ENCODE data around the gene PPP1R12B.
"Not testable (repeated sequence)": the region's sequence is repeated elsewhere in the genome, so short reads cannot be mapped to it uniquely, and the experiment has no call there.

The PPP1R12B gene

GRCh38 chr1:202615501-202616354 lies 267.2 kb downstream of the PPP1R12B start:
- TF ChIP-seq CTCF (IDR thresholded peaks at IDR 0.05): no peak
- Histone ChIP-seq H3K4me2 (ENCODE audit: low read length) (no peak overlapping the region), H3K4me1 (no peaks in the 10 kb centered on the region), H3K9me3 (ENCODE audit: control insufficient read depth, low read length) (no peaks in the 10 kb centered on the region), H3K27ac (no peak overlapping the region), H3K36me3 (ENCODE audit: control insufficient read depth, insufficient read depth, low read length) (no peaks in the 10 kb centered on the region), H3K27me3 (ENCODE audit: control insufficient read depth, insufficient read depth, low read length) (no peaks in the 10 kb centered on the region), H3K4me3 (ENCODE audit: low read depth, low read length) (no peak overlapping the region), H3K79me2 (no peaks in the 10 kb centered on the region), H3K9ac (no peak overlapping the region), H2AFZ (no peak overlapping the region)

- Histone ChIP-seq H3K4me2 (ENCODE audit: low read length) (no peak overlapping the region), H3K9me3 (ENCODE audit: control insufficient read depth, low read length) (no peaks in the 10 kb centered on the region), H2AFZ (no peak overlapping the region), H3K79me2 (no peaks in the 10 kb centered on the region), H3K36me3 (ENCODE audit: control insufficient read depth, insufficient read depth, low read length) (no peaks in the 10 kb centered on the region), H3K9ac (no peak overlapping the region), H3K27ac (no peak overlapping the region), H3K27me3 (ENCODE audit: control insufficient read depth, insufficient read depth, low read length) (no peaks in the 10 kb centered on the region), H3K4me3 (ENCODE audit: low read depth, low read length) (no peak overlapping the region), H3K4me1 (no peaks in the 10 kb centered on the region)
- no peak for TF ChIP-seq CTCF (IDR thresholded peaks at IDR 0.05)
Observed at GRCh38 chr1:202616355-202616915, 267.9 kb downstream of the PPP1R12B start.

GRCh38 chr1:202619012-202619411 lies 270.5 kb downstream of the PPP1R12B start:
- H3K9me3 ChIP-seq (ENCODE audit: control insufficient read depth, low read length); H3K27ac ChIP-seq; H3K79me2 ChIP-seq; H3K4me2 ChIP-seq (ENCODE audit: low read length); H2AFZ ChIP-seq; H3K4me1 ChIP-seq; H3K9ac ChIP-seq; H3K36me3 ChIP-seq (ENCODE audit: control insufficient read depth, insufficient read depth, low read length); H3K4me3 ChIP-seq (ENCODE audit: low read depth, low read length); H3K27me3 ChIP-seq (ENCODE audit: control insufficient read depth, insufficient read depth, low read length): not testable (repeated sequence)

- Histone ChIP-seq H3K4me2 (ENCODE audit: low read length) (no peak overlapping the region), H3K27me3 (ENCODE audit: control insufficient read depth, insufficient read depth, low read length) (no peaks in the 10 kb centered on the region), H3K9me3 (ENCODE audit: control insufficient read depth, low read length) (no peaks in the 10 kb centered on the region), H3K4me3 (ENCODE audit: low read depth, low read length) (no peak overlapping the region), H3K36me3 (ENCODE audit: control insufficient read depth, insufficient read depth, low read length) (no peaks in the 10 kb centered on the region), H2AFZ (no peak overlapping the region), H3K79me2 (no peaks in the 10 kb centered on the region), H3K4me1 (no peaks in the 10 kb centered on the region), H3K9ac (no peak overlapping the region), H3K27ac (no peak overlapping the region)
- TF ChIP-seq CTCF (IDR thresholded peaks at IDR 0.05): no peak
Observed at GRCh38 chr1:202619505-202619904, 271.0 kb downstream of the PPP1R12B start.

GRCh38 chr1:202620036-202620435 lies 271.5 kb downstream of the PPP1R12B start:
- not testable (repeated sequence) for H3K4me1 ChIP-seq; H3K27ac ChIP-seq; H3K9me3 ChIP-seq (ENCODE audit: control insufficient read depth, low read length); H3K9ac ChIP-seq; H3K36me3 ChIP-seq (ENCODE audit: control insufficient read depth, insufficient read depth, low read length); H3K79me2 ChIP-seq; H3K4me3 ChIP-seq (ENCODE audit: low read depth, low read length); H3K4me2 ChIP-seq (ENCODE audit: low read length); H2AFZ ChIP-seq; H3K27me3 ChIP-seq (ENCODE audit: control insufficient read depth, insufficient read depth, low read length)

Measured in parathyroid adenoma (tissue), 2 donors.